ENCODE data around the gene AP1M1. TPM values are rescaled to one million over a fixed set of nuclear protein-coding genes. Genes with fewer than 3 reads are reported as not detected.

The AP1M1 gene
- total RNA-seq (2021), result 30.3 and 37.6 TPM in 2 replicates
- long read RNA-seq, full-length matches to known transcripts, result 428 of 462 reads
- long read RNA-seq, partial matches to known transcripts, result 8 of 462 reads
- long read RNA-seq, other reads (novel, unspliced or antisense), result 26 of 462 reads

DNA sequence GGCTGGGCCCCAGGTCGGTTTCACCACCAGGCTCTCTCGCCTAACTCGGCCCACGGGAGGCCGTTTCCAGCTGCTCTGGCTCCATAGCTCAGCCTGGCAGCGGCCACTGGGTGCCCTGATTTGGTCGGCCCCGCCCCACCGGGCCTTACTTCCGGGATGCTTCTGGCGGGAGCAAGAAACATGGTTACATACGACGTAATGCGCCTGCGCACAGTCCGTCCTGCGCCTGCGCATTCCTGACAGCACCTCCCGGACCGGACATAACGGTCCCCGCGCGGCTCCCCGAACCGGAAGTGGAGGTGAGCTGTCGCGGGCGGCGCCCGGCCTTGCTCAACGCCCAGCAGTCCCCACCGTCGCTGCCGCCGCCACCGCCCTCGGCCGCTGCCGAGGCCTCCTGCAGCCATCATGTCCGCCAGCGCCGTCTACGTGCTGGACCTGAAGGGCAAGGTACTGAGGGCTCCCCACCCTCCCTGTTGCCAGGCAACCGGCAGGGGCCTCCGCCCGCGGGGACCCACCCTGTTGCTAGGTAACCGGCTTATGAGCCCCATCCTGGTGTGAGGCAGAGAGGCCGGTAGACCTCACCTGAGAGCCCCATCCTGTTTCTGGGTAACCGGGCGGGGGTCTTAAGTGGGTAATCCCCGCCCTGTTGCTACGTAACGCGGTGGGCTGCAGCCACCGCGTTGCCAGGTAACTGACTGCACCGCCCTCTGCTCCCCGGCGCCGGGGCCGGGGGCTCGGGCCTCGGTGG is at the start of gene AP1M1:
TSS of gene AP1M1 (plus strand) at position 290 of the 748 bp plus-strand sequence. CDS start at position 406, 116 bp downstream.
- no peak within 1 kb of the TSS for H3K14ac ChIP-seq (ENCODE audit: insufficient read depth, low read length)
- peak within 1 kb of the TSS; percentile 70 for H3K4me2 ChIP-seq (ENCODE audit: insufficient read depth, insufficient read length, low read length)
- H4K91ac ChIP-seq (ENCODE audit: insufficient read length, low read depth, low read length), result no peak within 1 kb of the TSS
- H3K79me1 ChIP-seq (ENCODE audit: insufficient read depth, low read depth, low read length, poor library complexity, severe bottlenecking), result no peaks in the 10 kb centered on the region
- no peak within 1 kb of the TSS for H2BK20ac ChIP-seq (ENCODE audit: low read depth, low read length, poor library complexity, severe bottlenecking)
- no peak within 1 kb of the TSS for H2AFZ ChIP-seq (ENCODE audit: low read length)
- no peak within 1 kb of the TSS for H3K18ac ChIP-seq (ENCODE audit: insufficient read length, low read depth, low read length)
- H3K36me3 Mint-ChIP-seq (ENCODE audit: insufficient read depth in 1 of 3, low read depth in 3 of 3), result peaks cover 0 to 6% (median 4%) of the 10 kb centered on the region in 3 experiments; a peak in 2 of 7 replicates
- peak within 1 kb of the TSS; percentile 57 for H3K9ac ChIP-seq (ENCODE audit: extremely low read depth, insufficient read length, low read length)
- H4K8ac ChIP-seq (replicated peaks; ENCODE audit: insufficient read length, low read depth, low read length), result no peak within 1 kb of the TSS
- H3K27ac ChIP-seq (ENCODE audit: insufficient read length, low read depth, low read length), result no peak within 1 kb of the TSS
- no peak within 1 kb of the TSS for H2BK15ac ChIP-seq (ENCODE audit: low read depth, low read length)
- H3K27me3 Mint-ChIP-seq (ENCODE audit: low read depth), result no peaks in the 10 kb centered on the region
- no peak within 1 kb of the TSS for H3K4ac ChIP-seq (ENCODE audit: low read depth, low read length)
- no peak within 1 kb of the TSS for H3K23ac ChIP-seq (ENCODE audit: insufficient read length, low read depth, low read length)
- H3T11ph ChIP-seq (ENCODE audit: low read length), result no peak within 1 kb of the TSS
- H3K4me3 Mint-ChIP-seq, result peak within 1 kb of the TSS; percentile 76 to 88
- H3K4me1 ChIP-seq (ENCODE audit: insufficient read depth, low read length), result no peaks in the 10 kb centered on the region; the same call in 1 of the 2 replicates
- peaks cover 15 to 17% of the 10 kb centered on the region in 2 experiments for H3K4me1 Mint-ChIP-seq
- H3K9me3 ChIP-seq (ENCODE audit: control insufficient read depth, low read depth, low read length), result no peaks in the 10 kb centered on the region
- H3K79me2 ChIP-seq (ENCODE audit: insufficient read depth, low read length), result no peaks in the 10 kb centered on the region
- H3K56ac ChIP-seq (ENCODE audit: insufficient read length, low read depth, low read length), result no peak within 1 kb of the TSS
- no peaks in the 10 kb centered on the region for H3K27me3 ChIP-seq (ENCODE audit: insufficient read depth, low read length)
- peak within 1 kb of the TSS in 2 of 3 experiments; percentile 78 to 93; a peak in 4 of 7 replicates for H3K27ac Mint-ChIP-seq
- no peak within 1 kb of the TSS for H4K5ac ChIP-seq (ENCODE audit: insufficient read length, low read depth, low read length)
- no peak within 1 kb of the TSS for H2BK5ac ChIP-seq (ENCODE audit: insufficient read length, low read length)
- H2BK12ac ChIP-seq (ENCODE audit: insufficient read length, low read depth, low read length), result no peak within 1 kb of the TSS
- no peaks in the 10 kb centered on the region for H4K20me1 ChIP-seq (ENCODE audit: control insufficient read depth, insufficient read depth, insufficient read length)
- WGBS (ENCODE audit: extremely low coverage, insufficient read length, low lambda C conversion rate), result no CpG with 5 or more reads among the region's 65 CpGs
- DNase-seq, result peak; percentile 98
- no peak within 1 kb of the TSS for H2BK120ac ChIP-seq (ENCODE audit: low read depth, low read length, poor library complexity, severe bottlenecking)
- H3K23me2 ChIP-seq (ENCODE audit: insufficient read length, low read depth, low read length, poor library complexity, severe bottlenecking), result peaks cover 2% of the 10 kb centered on the region
- H3K9me3 Mint-ChIP-seq, result no peaks in the 10 kb centered on the region
- no peak for TF ChIP-seq CTCF (conservative IDR thresholded peaks at IDR 0.05)
- no peak within 1 kb of the TSS for H2AK5ac ChIP-seq (ENCODE audit: insufficient read length, low read length)

All from H9 (cell line).